Frontal cortex (tissue), 4 donors: ENCODE results near the gene NAV2. TPM values are rescaled to one million over a fixed set of nuclear protein-coding genes. Genes with fewer than 3 reads are reported as not detected.
A peak's percentile ranks its signal among the peaks of the same experiment; 100 is the strongest.

ENCODE experiments used
- DNase-seq, 2 donors: peaks; one replicate each; pipeline ENCODE4 v3.0.0; 2012; ENCODE audit warnings: low spot score in 2 of 2
- FAIRE-seq: peaks from 2 replicates; lab custom pipeline; 2012; peaks lifted over from hg19 to GRCh38; lab: Jason Lieb, UNC
- total RNA-seq: library from RNA; depleted of rRNA; stranded (reverse); fragments of >200 nt; gene quantifications from one replicate; pipeline ENCODE4 v1.2.3, GENCODE V29; 2014
- donor health status: control.
- donor health status: control.
- donor health status: control.

The NAV2 gene
- total RNA-seq, 1 donor from 2014 or later = 15.5 TPM

DNA sequence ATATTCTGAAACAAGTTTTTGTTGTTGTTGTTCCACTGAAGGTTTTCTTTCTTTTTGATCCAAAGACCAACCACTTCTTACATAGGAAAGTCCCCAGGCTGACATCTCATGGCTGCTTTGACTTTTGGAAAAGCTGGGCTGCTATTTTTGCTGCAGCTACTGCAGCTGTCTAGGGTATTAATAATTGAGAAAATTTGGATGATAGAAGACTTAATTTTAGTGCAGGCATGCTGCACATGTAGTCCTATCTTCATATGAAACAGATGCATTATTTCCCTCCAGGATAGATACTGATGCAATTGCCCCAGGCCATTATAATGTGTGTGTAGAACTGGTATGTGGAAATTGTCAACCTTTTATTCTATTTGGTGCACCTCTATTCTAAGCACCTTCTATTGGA, 131.4 kb downstream of the NAV2 start:
- DNase-seq (no peak), FAIRE-seq (no peak)

DNA sequence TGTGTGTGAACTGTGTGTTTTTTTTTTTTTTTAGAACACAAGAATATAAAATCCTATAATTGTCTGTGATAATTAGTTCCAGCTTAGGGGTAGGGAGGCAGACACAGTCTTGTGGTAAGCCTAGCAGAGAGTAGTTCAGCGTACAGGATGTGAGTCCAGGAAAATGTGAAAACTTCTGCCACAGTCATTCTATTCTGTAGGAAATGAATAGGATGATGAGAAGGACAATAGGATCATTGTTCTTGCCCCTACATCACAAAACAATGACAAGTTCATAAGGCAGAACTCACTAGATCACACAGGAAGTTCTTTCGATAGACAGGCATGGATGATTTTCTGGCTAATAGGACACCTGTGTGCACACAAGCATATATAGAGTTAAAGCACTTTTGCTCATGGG, 132.2 kb downstream of the NAV2 start:
- DNase-seq (peak in 1 of 2 donors; percentile 59), FAIRE-seq (peak; percentile 88)

GRCh38 chr11:19845626-19846025, 133.0 kb downstream of the NAV2 start:
- no peak for FAIRE-seq

GRCh38 chr11:19846654-19847305, 134.1 kb downstream of the NAV2 start:
- DNase-seq (no peak), FAIRE-seq (no peak)

More at GRCh38 chr11:19845626-19846025, 133.0 kb downstream of the NAV2 start:
- DNase-seq = no peak

DNA sequence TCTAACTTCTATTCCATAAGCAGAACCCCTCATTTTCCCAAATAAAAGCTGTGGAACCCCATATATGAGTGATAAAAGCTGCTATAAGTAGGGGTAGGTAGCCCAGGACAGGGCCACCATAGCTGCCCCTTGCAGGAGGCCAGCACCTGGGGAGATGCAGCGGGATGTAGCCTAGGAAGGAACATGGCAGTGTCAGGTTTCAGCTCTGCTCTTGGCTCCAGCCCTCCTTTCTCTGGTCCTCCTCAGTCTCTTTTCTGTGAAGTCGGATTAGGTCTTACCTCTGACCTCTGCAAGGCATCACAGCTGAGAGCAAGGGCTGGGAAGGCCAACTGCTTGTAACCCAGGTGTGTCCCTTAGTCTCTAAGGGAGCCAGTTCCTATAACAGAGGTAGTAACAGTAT, 135.6 kb downstream of the NAV2 start:
- DNase-seq (no peak), FAIRE-seq (no peak)

GRCh38 chr11:19849107-19849789, 136.6 kb downstream of the NAV2 start:
- FAIRE-seq (no peak), DNase-seq (no peak)

- DNase-seq (no peak), FAIRE-seq (no peak)
Measured at GRCh38 chr11:19849947-19850593, 137.4 kb downstream of the NAV2 start.

DNA sequence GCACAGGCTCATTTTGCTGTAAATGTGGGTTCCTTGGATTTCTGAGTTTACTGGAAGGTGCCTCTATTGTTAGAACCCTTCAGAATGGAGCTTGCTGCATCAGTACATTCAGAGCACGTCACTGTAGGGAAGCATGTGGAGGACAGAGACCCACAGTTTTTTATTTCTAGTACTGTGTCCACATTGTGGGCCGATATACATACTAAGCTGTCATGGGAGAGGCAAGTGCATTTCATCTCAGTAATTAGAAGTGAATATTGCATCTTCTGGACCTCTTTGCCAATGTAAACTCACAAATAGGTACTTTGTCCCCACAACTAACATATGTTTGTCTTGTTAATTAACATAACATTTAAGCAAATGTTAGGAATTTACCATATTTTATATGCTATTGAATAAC, 139.7 kb downstream of the NAV2 start:
- DNase-seq (no peak), FAIRE-seq (no peak)

- FAIRE-seq = no peak
- DNase-seq = no peak
Measured at GRCh38 chr11:19853016-19853415, 140.4 kb downstream of the NAV2 start.

GRCh38 chr11:19853920-19854319, 141.3 kb downstream of the NAV2 start:
- FAIRE-seq = no peak
- DNase-seq = no peak

GRCh38 chr11:19861171-19861570, 148.5 kb downstream of the NAV2 start:
- DNase-seq (no peak), FAIRE-seq (no peak)

GRCh38 chr11:19862091-19862490, 149.5 kb downstream of the NAV2 start:
- DNase-seq = no peak
- no peak for FAIRE-seq

- FAIRE-seq = no peak
- no peak for DNase-seq
Measured at GRCh38 chr11:19864141-19865140, 151.8 kb downstream of the NAV2 start.

DNA sequence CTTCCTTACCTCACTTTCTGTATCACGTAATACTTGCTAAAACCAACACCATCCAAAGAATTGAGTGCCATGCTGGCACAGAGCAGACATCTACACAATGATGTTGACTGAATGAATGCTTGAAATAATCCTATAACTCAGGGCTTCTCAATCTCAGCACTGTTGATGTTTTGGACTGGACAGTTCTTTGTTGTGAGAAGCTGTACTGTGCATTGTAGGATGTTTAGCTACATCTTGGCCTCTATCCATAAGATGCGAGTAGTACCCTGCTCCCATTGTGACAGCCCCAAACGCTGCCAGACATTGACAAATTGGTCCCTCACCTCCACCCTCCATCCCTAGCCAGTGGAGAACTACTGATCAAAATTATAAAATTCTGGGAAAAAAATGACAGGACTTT, 153.4 kb downstream of the NAV2 start:
- FAIRE-seq (no peak), DNase-seq (no peak)

- DNase-seq (no peak), FAIRE-seq (no peak)
Measured at GRCh38 chr11:19866521-19866920, 153.9 kb downstream of the NAV2 start.

DNA sequence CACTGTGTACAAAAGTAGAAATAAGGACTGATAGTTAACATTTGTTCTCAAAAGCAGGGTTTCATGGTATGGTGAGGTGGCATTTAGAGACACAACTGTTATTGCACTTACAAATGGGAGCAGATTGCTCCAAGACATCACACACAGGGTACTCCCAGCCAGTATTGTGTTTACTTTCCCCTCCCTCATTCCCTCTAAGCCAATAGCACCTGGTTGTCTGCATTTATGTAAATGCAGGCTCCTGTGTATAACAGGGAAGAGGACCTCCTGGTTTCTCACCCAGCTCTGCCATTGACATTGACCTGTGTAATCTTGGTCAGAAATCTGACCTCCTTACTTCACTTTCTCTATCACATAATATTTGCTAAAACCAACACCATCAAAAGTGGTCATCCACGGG, 154.4 kb downstream of the NAV2 start:
- DNase-seq (no peak), FAIRE-seq (no peak)

- no peak for FAIRE-seq
- no peak for DNase-seq
Measured at GRCh38 chr11:19868281-19868821, 155.7 kb downstream of the NAV2 start.

GRCh38 chr11:19868871-19869270, 156.2 kb downstream of the NAV2 start:
- DNase-seq (no peak), FAIRE-seq (no peak)

DNA sequence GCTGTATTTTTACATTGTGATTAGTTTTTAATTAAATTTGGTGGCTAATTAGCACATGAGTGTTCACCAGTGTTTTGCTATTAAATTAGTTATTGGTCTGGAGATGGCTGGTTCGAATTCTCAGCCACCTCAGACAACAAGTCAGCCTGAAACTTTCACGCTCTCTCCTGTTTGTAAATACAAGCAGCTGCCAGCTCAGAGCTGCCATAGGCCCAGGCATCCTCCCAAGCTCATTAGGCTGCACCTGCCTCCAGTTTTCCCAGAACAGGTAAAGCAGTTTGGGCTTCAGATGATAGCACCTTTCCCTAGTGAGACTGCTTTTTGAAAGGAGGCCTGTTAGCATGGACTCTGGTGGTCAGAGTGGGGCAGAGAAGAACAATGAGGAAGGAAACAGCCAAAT, 156.8 kb downstream of the NAV2 start:
- FAIRE-seq = no peak

More for the DNA sequence above, 156.8 kb downstream of the NAV2 start:
- no peak for DNase-seq
